GDM1 (cell line): ENCODE results near the gene GOLGA6L4.
"Not testable (repeated sequence)": the region's sequence is repeated elsewhere in the genome, so short reads cannot be mapped to it uniquely, and the experiment has no call there.

Source experiments
- DNase-seq: peaks from one replicate; lab custom pipeline; 2025; lab: John Stamatoyannopoulos, UW

The GOLGA6L4 gene, protein sequence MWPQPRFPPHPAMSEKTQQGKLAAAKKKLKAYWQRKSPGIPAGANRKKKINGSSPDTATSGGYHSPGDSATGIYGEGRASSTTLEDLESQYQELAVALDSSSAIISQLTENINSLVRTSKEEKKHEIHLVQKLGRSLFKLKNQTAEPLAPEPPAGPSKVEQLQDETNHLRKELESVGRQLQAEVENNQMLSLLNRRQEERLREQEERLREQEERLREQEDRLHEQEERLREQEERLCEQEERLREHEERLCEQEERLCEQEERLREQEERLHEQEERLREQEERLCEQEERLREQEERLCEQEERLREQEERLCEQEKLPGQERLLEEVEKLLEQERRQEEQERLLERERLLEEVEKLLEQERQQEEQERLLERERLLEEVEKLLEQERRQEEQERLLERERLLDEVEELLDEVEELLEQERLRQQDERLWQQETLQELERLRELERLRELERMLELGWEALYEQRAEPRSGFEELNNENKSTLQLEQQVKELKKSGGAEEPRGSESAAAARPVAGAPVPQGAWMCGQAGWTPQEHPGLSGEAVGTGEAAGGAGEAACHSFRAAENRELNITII

DNA sequence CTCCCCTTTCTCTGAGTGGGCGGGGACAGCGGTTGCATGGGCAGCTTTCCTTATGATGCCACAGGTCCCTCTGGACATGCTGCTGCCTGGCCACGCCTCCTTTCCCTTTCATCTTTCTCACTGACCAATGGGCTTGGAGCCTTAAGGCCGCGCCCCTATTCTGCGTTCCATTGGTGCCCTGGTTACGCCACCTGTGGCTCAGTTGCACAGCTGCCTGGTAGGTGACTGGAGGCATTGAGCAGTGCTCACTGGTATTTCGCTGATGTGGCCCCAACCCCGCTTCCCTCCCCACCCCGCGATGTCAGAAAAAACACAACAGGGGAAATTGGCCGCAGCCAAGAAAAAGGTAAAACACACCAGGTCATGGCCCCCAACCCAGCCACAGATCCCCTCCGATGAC, at the start of gene GOLGA6L4:
Gene GOLGA6L4 (plus strand): TSS at position 201 of the 400 bp plus-strand sequence. CDS start 62 bp downstream, at position 263.
- DNase-seq, result not testable (repeated sequence)

DNA sequence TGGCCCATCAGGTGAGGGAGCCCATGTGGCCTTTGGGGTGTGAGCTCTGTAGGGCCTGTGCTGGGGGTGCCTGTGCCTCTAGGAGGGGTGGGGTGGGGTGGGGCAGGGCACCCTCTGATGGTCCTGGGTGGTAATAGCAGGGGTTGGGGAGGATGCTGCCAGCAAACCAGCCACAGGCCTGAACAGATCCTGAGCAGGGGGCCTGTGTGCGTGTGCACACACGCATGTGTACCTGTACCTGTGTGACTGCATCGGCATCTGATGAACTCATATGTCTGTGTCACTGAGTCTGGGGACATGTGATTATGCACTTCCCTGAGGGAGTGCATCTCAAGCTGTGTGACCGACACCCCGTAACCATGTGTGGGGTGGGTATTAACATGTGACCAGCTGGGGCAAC, 42.6 kb upstream of the GOLGA6L4 start:
- not testable (repeated sequence) for DNase-seq

DNA sequence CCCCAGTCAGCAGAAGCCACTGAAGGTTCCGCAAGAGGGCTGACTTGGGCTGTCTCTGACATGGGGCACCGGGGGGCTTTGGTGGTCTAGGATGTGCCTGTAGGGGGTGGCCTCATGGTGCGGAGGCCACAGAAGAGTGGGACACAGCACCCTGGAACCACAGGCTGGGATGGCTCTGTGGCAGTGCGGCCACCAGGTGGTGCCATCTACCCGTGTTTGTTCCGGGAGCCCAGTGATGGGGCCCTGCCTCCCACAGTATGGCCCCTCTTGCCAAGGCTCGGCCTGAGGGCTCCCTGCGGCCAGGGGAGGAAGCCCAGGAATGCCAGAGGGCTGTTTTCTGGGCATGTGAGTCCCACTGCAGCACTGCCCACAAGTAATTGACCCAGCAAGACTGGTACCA, 40.0 kb upstream of the GOLGA6L4 start:
- not testable (repeated sequence) for DNase-seq

DNA sequence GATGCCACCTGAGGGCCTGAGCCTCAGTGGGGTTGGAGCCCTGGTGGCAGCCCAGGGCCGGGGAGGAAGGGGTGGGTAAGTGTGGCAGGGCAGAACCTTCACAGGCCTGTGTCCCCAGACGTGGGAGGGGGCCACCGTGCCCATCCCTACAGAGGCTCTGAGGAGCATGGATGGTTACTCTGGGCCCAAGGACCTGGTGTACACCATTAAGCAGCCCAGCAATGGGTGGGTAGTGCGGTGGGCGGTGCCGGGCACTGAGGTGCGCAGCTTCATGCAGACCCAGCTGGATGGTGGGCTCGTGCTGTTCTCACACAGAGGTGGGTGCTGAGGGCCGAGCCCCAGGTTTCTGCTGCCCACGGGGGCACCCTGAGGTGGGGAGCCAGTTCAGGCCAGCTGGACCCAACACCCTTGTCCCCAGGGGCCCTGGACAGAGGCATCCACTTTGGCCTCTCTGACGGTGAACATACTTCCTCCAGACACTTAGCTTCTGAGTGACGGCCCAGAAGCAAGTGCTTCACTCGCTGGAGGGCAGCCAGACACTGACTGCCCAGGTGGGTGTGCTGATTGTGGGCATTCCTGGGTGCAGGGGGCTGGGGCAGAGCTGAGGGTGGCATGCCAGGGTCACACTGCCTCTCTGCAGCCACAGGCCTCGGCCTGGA, 38.9 kb upstream of the GOLGA6L4 start:
- DNase-seq, result not testable (repeated sequence)

DNA sequence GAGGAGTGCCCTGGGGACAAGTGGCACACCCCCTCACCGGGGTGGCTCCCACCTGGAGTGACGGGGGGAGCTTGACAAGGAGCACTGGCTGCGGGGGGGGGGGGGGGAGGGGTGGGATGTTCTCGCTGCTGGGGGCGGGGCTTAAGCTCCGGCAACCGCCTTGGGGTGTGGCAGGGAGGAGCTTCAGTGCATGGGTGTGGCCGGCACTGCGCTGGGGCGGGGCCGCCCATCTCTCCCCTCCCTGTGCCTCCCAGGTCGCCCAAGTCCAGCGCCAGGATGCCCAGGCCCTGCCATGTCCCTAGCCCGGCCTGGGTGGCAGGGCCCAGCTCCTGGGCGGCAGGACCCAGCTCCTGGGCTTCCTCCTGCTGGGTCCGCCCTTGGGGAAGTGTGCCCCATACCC, 35.7 kb upstream of the GOLGA6L4 start:
- not testable (repeated sequence) for DNase-seq

DNA sequence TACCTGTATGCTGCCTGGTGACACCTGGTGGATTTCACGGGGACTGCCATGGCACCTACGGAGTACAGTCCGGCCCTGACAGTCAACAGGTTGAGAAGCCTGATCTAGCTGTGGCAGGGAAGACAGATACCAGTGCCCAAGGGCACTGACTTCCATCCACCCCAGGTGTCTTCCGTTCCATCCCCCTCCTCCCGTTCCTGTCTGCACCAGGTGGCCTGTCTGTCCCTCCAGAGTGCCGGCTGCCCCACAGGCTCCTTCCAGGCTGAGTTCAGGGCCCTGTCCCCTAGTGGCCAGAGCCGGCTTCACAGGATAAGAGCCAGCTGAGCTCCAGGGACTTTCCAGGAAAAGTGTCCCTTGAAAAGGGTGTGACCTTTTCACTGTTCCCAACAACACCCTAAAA, 10.9 kb downstream of the GOLGA6L4 start:
- DNase-seq, result not testable (repeated sequence)
